Endodermal cell (in vitro differentiated cells): ENCODE data around the gene UBE2G2. TPM values are rescaled to one million over a fixed set of nuclear protein-coding genes. Genes with fewer than 3 reads are reported as not detected.

Experiments used
- DNase-seq: peaks from one replicate; pipeline ENCODE4 v3.0.0-alpha.2; 2017
- H3K27ac ChIP-seq: 2 replicates; pipeline ENCODE4 v1.5.1; 2013; ENCODE audit warnings: mild to moderate bottlenecking, low read depth, low read length, moderate library complexity
- H3K27me3 ChIP-seq: 2 replicates; pipeline ENCODE4 v1.6.1; 2013; ENCODE audit warnings: mild to moderate bottlenecking, low read length, moderate library complexity; ENCODE audit not compliant: insufficient read depth, control insufficient read depth, poor library complexity, severe bottlenecking
- H3K36me3 ChIP-seq: 2 replicates; pipeline ENCODE4 v1.7.0; 2013; ENCODE audit warnings: mild to moderate bottlenecking, low read length, moderate library complexity; ENCODE audit not compliant: control insufficient read depth, insufficient read depth
- H3K4me1 ChIP-seq: one replicate; pipeline ENCODE4 v1.7.0; 2013; ENCODE audit warnings: low read length; ENCODE audit not compliant: control insufficient read depth, insufficient read depth
- H3K4me3 ChIP-seq: 2 replicates; pipeline ENCODE4 v1.5.1; 2013; ENCODE audit warnings: mild to moderate bottlenecking, low read length, moderate library complexity
- H3K9ac ChIP-seq: 2 replicates; pipeline ENCODE4 v1.6.1; 2013; ENCODE audit warnings: mild to moderate bottlenecking, low read length, moderate library complexity; ENCODE audit not compliant: poor library complexity, severe bottlenecking; ENCODE audit errors: extremely low read depth
- H3K9me3 ChIP-seq: 2 replicates; pipeline ENCODE4 v1.6.1; 2013; ENCODE audit warnings: mild to moderate bottlenecking, low read length, moderate library complexity; ENCODE audit not compliant: control insufficient read depth
- H3K27ac Mint-ChIP-seq: 2 replicates; pipeline ENCODE4 v1.8.0; 2020; ENCODE audit warnings: mixed read lengths
- H3K27me3 Mint-ChIP-seq: 2 replicates; pipeline ENCODE4 v1.8.0; 2021; ENCODE audit warnings: mild to moderate bottlenecking, mixed read lengths; ENCODE audit not compliant: insufficient read depth
- H3K36me3 Mint-ChIP-seq: 2 replicates; pipeline ENCODE4 v1.8.0; 2020; ENCODE audit warnings: low read depth, mixed read lengths
- H3K4me1 Mint-ChIP-seq: 2 replicates; pipeline ENCODE4 v1.8.0; 2020; ENCODE audit warnings: mixed read lengths
- H3K4me3 Mint-ChIP-seq: 2 replicates; pipeline ENCODE4 v1.8.0; 2020; ENCODE audit warnings: mild to moderate bottlenecking, moderate library complexity, mixed read lengths
- H3K9me3 Mint-ChIP-seq: 2 replicates; pipeline ENCODE4 v1.8.0; 2020; ENCODE audit warnings: mild to moderate bottlenecking, mixed read lengths
- CTCF ChIP-seq: fragments of 200-600 bp; sonication (generic); conservative IDR thresholded peaks from 2 replicates; pipeline ENCODE4 v1.5.0; 2021; ENCODE audit warnings: antibody characterized with exemption, mild to moderate bottlenecking
- WGBS, 2 experiments: methylation state at CpG; one replicate each; pipeline versions ENCODE4 v1.1.5 to v1.1.7; 2013; ENCODE audit warnings: missing lambda C conversion rate in 2 of 2, mixed read lengths in 1 of 2; ENCODE audit not compliant: insufficient coverage in 1 of 2, insufficient read length in 1 of 2; 5-methylcytosine and 5-hydroxymethylcytosine counted together
- total RNA-seq, 2 donors: library from RNA; stranded (reverse); fragmentation: NEBNext Ultra II Directional in 1 of 2; extraction: Animal tissue kit (Norgen Biotek cat#: 25700) in 1 of 2; gene quantifications; 2 replicates in 1 of 2; 3 replicates in 1 of 2; pipeline ENCODE4 v1.2.1, GENCODE V29; 2021

The UBE2G2 gene
- total RNA-seq, 2 donors from 2014 or later: 84.0 to 84.8 TPM

- DNase-seq: no peak
- H3K27me3 ChIP-seq: no peaks in the 10 kb centered on the region
- H3K27me3 Mint-ChIP-seq: peaks cover 37% of the 10 kb centered on the region
- H3K27ac ChIP-seq: no peak overlapping the region
- H3K9me3 ChIP-seq: peaks cover 54% of the 10 kb centered on the region
- H3K36me3 Mint-ChIP-seq: peaks cover 7% of the 10 kb centered on the region
- whole genome bisulfite sequencing, 2 experiments: 82 to 94% methylated on average over 1 of the region's 1 CpG
- no peaks in the 10 kb centered on the region for H3K36me3 ChIP-seq
- no peaks in the 10 kb centered on the region for H3K4me1 ChIP-seq
- H3K9me3 Mint-ChIP-seq: peaks cover 76% of the 10 kb centered on the region
- no peak overlapping the region for H3K4me3 Mint-ChIP-seq
- no peak overlapping the region for H3K27ac Mint-ChIP-seq
- no peaks in the 10 kb centered on the region for H3K4me1 Mint-ChIP-seq
- no peak overlapping the region for H3K9ac ChIP-seq
- H3K4me3 ChIP-seq: peak overlapping the region; percentile 33
- TF ChIP-seq CTCF: no peak
Observed at GRCh38 chr21:44823179-44823660, 21.6 kb upstream of the UBE2G2 start.

GRCh38 chr21:44822484-44823178 lies 21.0 kb upstream of the UBE2G2 start:
- Histone ChIP-seq H3K9ac (no peak overlapping the region), H3K4me3 (peak overlapping the region; percentile 33), H3K36me3 (no peaks in the 10 kb centered on the region), H3K27ac (no peak overlapping the region), H3K4me1 (no peaks in the 10 kb centered on the region), H3K27me3 (no peaks in the 10 kb centered on the region), H3K9me3 (peaks cover 48% of the 10 kb centered on the region)
- H3K9me3 Mint-ChIP-seq: peaks cover 70% of the 10 kb centered on the region
- H3K27ac Mint-ChIP-seq: no peak overlapping the region
- H3K4me1 Mint-ChIP-seq: no peaks in the 10 kb centered on the region
- peaks cover 34% of the 10 kb centered on the region for H3K27me3 Mint-ChIP-seq
- H3K36me3 Mint-ChIP-seq: peaks cover 7% of the 10 kb centered on the region
- 74 to 89% methylated on average over 3 to 5 of the region's 5 CpGs for WGBS, 2 experiments
- H3K4me3 Mint-ChIP-seq: no peak overlapping the region
- no peak for TF ChIP-seq CTCF
- no peak for DNase-seq

- no peak for DNase-seq
- Histone ChIP-seq H3K27me3 (no peaks in the 10 kb centered on the region), H3K9me3 (peaks cover 40% of the 10 kb centered on the region), H3K36me3 (no peaks in the 10 kb centered on the region), H3K4me3 (no peak overlapping the region), H3K27ac (no peak overlapping the region), H3K9ac (no peak overlapping the region), H3K4me1 (no peaks in the 10 kb centered on the region)
- WGBS, 2 experiments: 84% methylated on average over 3 of the region's 3 CpGs; no CpG with 5 or more reads in 1 of the 2 experiments
- peaks cover 3% of the 10 kb centered on the region for H3K4me1 Mint-ChIP-seq
- peaks cover 7% of the 10 kb centered on the region for H3K36me3 Mint-ChIP-seq
- no peak for TF ChIP-seq CTCF
- H3K27ac Mint-ChIP-seq: no peak overlapping the region
- no peak overlapping the region for H3K4me3 Mint-ChIP-seq
- H3K27me3 Mint-ChIP-seq: peaks cover 30% of the 10 kb centered on the region
- peaks cover 55% of the 10 kb centered on the region for H3K9me3 Mint-ChIP-seq
Observed at GRCh38 chr21:44820851-44821250, 19.2 kb upstream of the UBE2G2 start.
